Neural progenitor cell (in vitro differentiated cells): ENCODE results near the gene PTGER1.

Experiments used
- EZH2 ChIP-seq: fragments of 200-600 bp; sonication (generic); IDR thresholded peaks from 2 replicates; pipeline ENCODE4 v1.6.1; 2017; ENCODE audit warnings: antibody characterized with exemption, mild to moderate bottlenecking, moderate library complexity
- TF ChIP-seq, protein P1 (sequence below): fragments of 200-600 bp; sonication (generic); IDR thresholded peaks from 2 replicates; pipeline ENCODE4 v1.5.1; 2017; ENCODE audit warnings: antibody characterized with exemption, mild to moderate bottlenecking

DNA sequence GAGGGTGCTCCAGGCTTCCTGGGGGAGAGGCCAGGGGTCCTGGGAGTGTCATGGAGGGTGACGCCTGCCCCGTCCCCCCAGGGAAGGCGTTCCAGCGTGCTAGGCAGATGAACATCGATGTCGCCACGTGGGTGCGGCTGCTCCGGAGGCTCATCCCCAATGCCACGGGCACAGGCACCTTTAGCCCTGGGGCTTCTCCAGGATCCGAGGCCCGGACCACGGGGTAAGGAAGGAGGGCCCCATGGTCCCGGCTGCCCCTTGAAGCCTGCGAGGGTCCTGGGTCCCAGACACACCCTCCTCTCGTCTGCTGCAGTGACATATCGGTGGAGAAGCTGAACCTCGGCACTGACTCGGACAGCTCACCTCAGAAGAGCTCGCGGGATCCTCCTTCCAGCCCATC lies 11.4 kb downstream of the PTGER1 start:
- TF ChIP-seq, protein P1, sequence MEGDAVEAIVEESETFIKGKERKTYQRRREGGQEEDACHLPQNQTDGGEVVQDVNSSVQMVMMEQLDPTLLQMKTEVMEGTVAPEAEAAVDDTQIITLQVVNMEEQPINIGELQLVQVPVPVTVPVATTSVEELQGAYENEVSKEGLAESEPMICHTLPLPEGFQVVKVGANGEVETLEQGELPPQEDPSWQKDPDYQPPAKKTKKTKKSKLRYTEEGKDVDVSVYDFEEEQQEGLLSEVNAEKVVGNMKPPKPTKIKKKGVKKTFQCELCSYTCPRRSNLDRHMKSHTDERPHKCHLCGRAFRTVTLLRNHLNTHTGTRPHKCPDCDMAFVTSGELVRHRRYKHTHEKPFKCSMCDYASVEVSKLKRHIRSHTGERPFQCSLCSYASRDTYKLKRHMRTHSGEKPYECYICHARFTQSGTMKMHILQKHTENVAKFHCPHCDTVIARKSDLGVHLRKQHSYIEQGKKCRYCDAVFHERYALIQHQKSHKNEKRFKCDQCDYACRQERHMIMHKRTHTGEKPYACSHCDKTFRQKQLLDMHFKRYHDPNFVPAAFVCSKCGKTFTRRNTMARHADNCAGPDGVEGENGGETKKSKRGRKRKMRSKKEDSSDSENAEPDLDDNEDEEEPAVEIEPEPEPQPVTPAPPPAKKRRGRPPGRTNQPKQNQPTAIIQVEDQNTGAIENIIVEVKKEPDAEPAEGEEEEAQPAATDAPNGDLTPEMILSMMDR, result no peak
- TF ChIP-seq EZH2, result no peak
